NCI-H1436 treated with DMSO at 0.1 percent for 48 hours (cell line): ENCODE results near the gene C1orf185.
"Not testable (repeated sequence)": the region's sequence is repeated elsewhere in the genome, so short reads cannot be mapped to it uniquely, and the experiment has no call there.

Experiments
- DNase-seq: peaks from one replicate; lab custom pipeline; 2025; lab: John Stamatoyannopoulos, UW

The C1orf185 gene

GRCh38 chr1:51137696-51138095 lies 35.7 kb downstream of the C1orf185 start:
- DNase-seq = not testable (repeated sequence)

GRCh38 chr1:51139474-51139873 lies 37.4 kb downstream of the C1orf185 start:
- DNase-seq = no peak

GRCh38 chr1:51147394-51147793 lies 45.4 kb downstream of the C1orf185 start:
- DNase-seq = no peak

- no peak for DNase-seq
Measured at GRCh38 chr1:51154776-51155175, 52.7 kb downstream of the C1orf185 start.

GRCh38 chr1:51156752-51157151 lies 54.7 kb downstream of the C1orf185 start:
- DNase-seq = no peak

- DNase-seq = no peak
Measured at GRCh38 chr1:51157395-51157794, 55.4 kb downstream of the C1orf185 start.

- no peak for DNase-seq
Measured at GRCh38 chr1:51158263-51158662, 56.2 kb downstream of the C1orf185 start.

- DNase-seq = not testable (repeated sequence)
Measured at GRCh38 chr1:51162560-51162959, 60.5 kb downstream of the C1orf185 start.

- no peak for DNase-seq
Measured at GRCh38 chr1:51165540-51165939, 63.5 kb downstream of the C1orf185 start.

GRCh38 chr1:51168266-51168845 lies 66.3 kb downstream of the C1orf185 start:
- DNase-seq = no peak

GRCh38 chr1:51168936-51169335 lies 66.9 kb downstream of the C1orf185 start:
- no peak for DNase-seq

- no peak for DNase-seq
Measured at GRCh38 chr1:51170342-51170741, 68.3 kb downstream of the C1orf185 start.

GRCh38 chr1:51172811-51173210 lies 70.8 kb downstream of the C1orf185 start:
- no peak for DNase-seq

GRCh38 chr1:51175278-51175677 lies 73.2 kb downstream of the C1orf185 start:
- no peak for DNase-seq

- DNase-seq = not testable (repeated sequence)
Measured at GRCh38 chr1:51177988-51178387, 76.0 kb downstream of the C1orf185 start.

GRCh38 chr1:51188230-51188629 lies 86.2 kb downstream of the C1orf185 start:
- DNase-seq = no peak

GRCh38 chr1:51189421-51190073 lies 87.5 kb downstream of the C1orf185 start:
- DNase-seq = peak; percentile 46

- DNase-seq = no peak
Measured at GRCh38 chr1:51190961-51191360, 88.9 kb downstream of the C1orf185 start.

- no peak for DNase-seq
Measured at GRCh38 chr1:51192213-51192843, 90.3 kb downstream of the C1orf185 start.

GRCh38 chr1:51193564-51193963 lies 91.5 kb downstream of the C1orf185 start:
- DNase-seq = no peak
